Right lobe of liver (tissue), 6 donors: ENCODE data around the gene MAP7. TPM values are rescaled to one million over a fixed set of nuclear protein-coding genes. Genes with fewer than 3 reads are reported as not detected.
A peak's percentile ranks its signal among the peaks of the same experiment; 100 is the strongest.
"Not testable (repeated sequence)": the region's sequence is repeated elsewhere in the genome, so short reads cannot be mapped to it uniquely, and the experiment has no call there.

ENCODE experiments used
- ATAC-seq, 4 donors: fragments of 200-7000 bp; cut with Tn5 transposase; one replicate each; pipeline ENCODE4 v1.9.1; 2020; ENCODE audit warnings: mild to moderate bottlenecking in 4 of 4, moderate library complexity in 4 of 4
- DNase-seq, 3 donors: peaks; one replicate each; pipeline ENCODE4 v3.0.0-alpha.2; 2020
- H3K27ac ChIP-seq, 3 donors: fragments of 200-600 bp; one replicate each; pipeline ENCODE4 v1.8.0; 2022
- H3K27me3 ChIP-seq, 2 donors: fragments of 200-600 bp; one replicate each; pipeline ENCODE4 v1.8.0; 2022
- H3K36me3 ChIP-seq, 4 donors: fragments of 200-600 bp; sonication (generic) in 1 of 4; one replicate each; pipeline versions ENCODE4 v1.5.1 to v1.8.0; 2017 to 2022; ENCODE audit warnings: control low read depth in 1 of 4
- H3K4me1 ChIP-seq, 4 donors: fragments of 200-600 bp; sonication (generic) in 1 of 4; one replicate each; pipeline versions ENCODE4 v1.5.1 to v1.8.0; 2017 to 2022; ENCODE audit warnings: control low read depth in 1 of 4
- H3K4me3 ChIP-seq, 3 donors: fragments of 200-600 bp; one replicate each; pipeline ENCODE4 v1.8.0; 2022
- H3K9me3 ChIP-seq, 4 donors: fragments of 200-600 bp; sonication (generic) in 1 of 4; one replicate each; pipeline versions ENCODE4 v1.5.1 to v1.8.0; 2017 to 2022; ENCODE audit warnings: control low read depth in 1 of 4
- CTCF ChIP-seq, 4 donors: fragments of 200-600 bp in 3 of 4; fragments of 450-650 bp in 1 of 4; IDR thresholded peaks; one replicate each; pipeline versions ENCODE4 v1.5.1 to v1.8.0; 2016 to 2022; ENCODE audit warnings: antibody characterized with exemption in 4 of 4, mild to moderate bottlenecking in 2 of 4
- POLR2A ChIP-seq: fragments of 450-650 bp; IDR thresholded peaks from one replicate; pipeline ENCODE4 v1.6.1; 2017; ENCODE audit warnings: antibody characterized with exemption, mild to moderate bottlenecking
- WGBS: methylation state at CpG from one replicate; pipeline ENCODE4 v1.1.6; 2018; ENCODE audit warnings: low coverage, low lambda C conversion rate; ENCODE audit not compliant: insufficient coverage; ENCODE audit errors: missing lambda C conversion rate; 5-methylcytosine and 5-hydroxymethylcytosine counted together
- intact Hi-C, 2 donors: fragments of 100-400 bp; cut with DNase I; formaldehyde crosslinking; loops; one replicate each; pipeline versions ENCODE4 v1.11.2 to v1.14.1; 2022
- total RNA-seq, 6 experiments: library from RNA; depleted of rRNA in 2 of 6; stranded (reverse); fragments of >200 nt in 2 of 6; fragmentation: NEBNext Ultra II Directional in 3 of 6; extraction: Animal tissue kit (Norgen Biotek cat#: 25700) in 3 of 6; gene quantifications; one replicate each; pipeline versions ENCODE4 v1.1.0 to v1.2.4, GENCODE V29; 2016 to 2023
- donor health status: DM: no; HTN: yes; CAD: no.
- donor health status: DM: no; HTN: no; CAD: no.
- donor health status: DM: no; HTN: no; CAD: no.
- donor health status: DM: no; HTN: yes; CAD: no.
- donor health status: DM: no; HTN: yes; CAD: no.

MAP7 gene
- total RNA-seq, 6 experiments from 2014 or later: 14.8 to 20.9 (median 17.9) TPM

- ATAC-seq (no peak), DNase-seq (no peak)
- Histone ChIP-seq H3K4me1 (no peaks in the 10 kb centered on the region), H3K9me3 (no peaks in the 10 kb centered on the region), H3K36me3 (no peaks in the 10 kb centered on the region), H3K27ac (no peak overlapping the region), H3K27me3 (no peaks in the 10 kb centered on the region), H3K4me3 (no peak overlapping the region)
- intact Hi-C loops: no loop called here
- no peak for TF ChIP-seq POLR2A
- TF ChIP-seq CTCF (IDR thresholded peaks at IDR 0.05): no peak
- 86% methylated on average over 4 of the region's 4 CpGs for WGBS
Measured at GRCh38 chr6:136387316-136387715, 162.9 kb downstream of the MAP7 start.

GRCh38 chr6:136383268-136383937, 166.8 kb downstream of the MAP7 start:
- Histone ChIP-seq H3K4me3 (no peak overlapping the region), H3K27me3 (no peaks in the 10 kb centered on the region), H3K9me3 (no peaks in the 10 kb centered on the region), H3K36me3 (no peaks in the 10 kb centered on the region), H3K4me1 (no peaks in the 10 kb centered on the region), H3K27ac (no peak overlapping the region)
- TF ChIP-seq CTCF (IDR thresholded peaks at IDR 0.05) (no peak), POLR2A (no peak)
- DNase-seq (no peak), ATAC-seq (no peak)
- WGBS: 79% methylated on average over 9 of the region's 9 CpGs
- intact Hi-C loops: no loop called here

- TF ChIP-seq POLR2A (no peak), CTCF (IDR thresholded peaks at IDR 0.05) (no peak)
- ATAC-seq (no peak), DNase-seq (no peak)
- H3K27me3 ChIP-seq: no peaks in the 10 kb centered on the region
- no peaks in the 10 kb centered on the region for H3K4me1 ChIP-seq
- no peak overlapping the region for H3K27ac ChIP-seq
- H3K36me3 ChIP-seq: no peaks in the 10 kb centered on the region
- intact Hi-C loops: no loop called here
- H3K9me3 ChIP-seq: no peaks in the 10 kb centered on the region
- H3K4me3 ChIP-seq: no peak overlapping the region
Measured at GRCh38 chr6:136382676-136383252, 167.5 kb downstream of the MAP7 start.

GRCh38 chr6:136378888-136379287, 171.3 kb downstream of the MAP7 start:
- Histone ChIP-seq H3K36me3 (no peaks in the 10 kb centered on the region), H3K27me3 (no peaks in the 10 kb centered on the region), H3K9me3 (no peaks in the 10 kb centered on the region), H3K4me1 (no peaks in the 10 kb centered on the region), H3K27ac (no peak overlapping the region), H3K4me3 (no peak overlapping the region)
- ATAC-seq (peak; percentile 45 to 56 (median 50)), DNase-seq (no peak)
- intact Hi-C loops: no loop called here
- peak; percentile 26 to 44 (median 36) for TF ChIP-seq CTCF (IDR thresholded peaks at IDR 0.05)
- TF ChIP-seq POLR2A: no peak

GRCh38 chr6:136375836-136376235, 174.4 kb downstream of the MAP7 start:
- WGBS: 100% methylated on average over 1 of the region's 4 CpGs
- DNase-seq, H3K36me3 ChIP-seq, intact Hi-C loops, ATAC-seq, H3K27me3 ChIP-seq, H3K4me3 ChIP-seq, H3K9me3 ChIP-seq, H3K4me1 ChIP-seq, H3K27ac ChIP-seq: not testable (repeated sequence)
